Neuron (in vitro differentiated cells): ENCODE results near the gene USP22.

Source experiments
- H2AFZ ChIP-seq: one replicate; pipeline ENCODE4 v1.6.1; 2013; ENCODE audit warnings: low read depth, mild to moderate bottlenecking, inconsistent platforms, low read length, moderate library complexity
- H3K27me3 ChIP-seq: one replicate; pipeline ENCODE4 v1.6.1; 2013; ENCODE audit warnings: low read length; ENCODE audit not compliant: insufficient read depth
- H3K36me3 ChIP-seq: one replicate; pipeline ENCODE4 v1.6.1; 2013; ENCODE audit warnings: low read length; ENCODE audit not compliant: insufficient read depth
- H3K4me1 ChIP-seq: one replicate; pipeline ENCODE4 v1.6.1; 2013; ENCODE audit warnings: low read length; ENCODE audit not compliant: insufficient read depth
- H3K4me3 ChIP-seq: 2 replicates; pipeline ENCODE4 v1.5.1; 2013; ENCODE audit warnings: mild to moderate bottlenecking, low read length, moderate library complexity
- H3K9me3 ChIP-seq: one replicate; pipeline ENCODE4 v1.6.1; 2013; ENCODE audit warnings: low read length

The USP22 gene

GRCh38 chr17:20999841-21000532, 42.8 kb downstream of the USP22 start:
- Histone ChIP-seq H2AFZ (no peak overlapping the region), H3K4me3 (no peak overlapping the region), H3K36me3 (peaks cover 51% of the 10 kb centered on the region), H3K9me3 (no peaks in the 10 kb centered on the region), H3K4me1 (no peaks in the 10 kb centered on the region), H3K27me3 (no peaks in the 10 kb centered on the region)

GRCh38 chr17:20999044-20999573, 43.7 kb downstream of the USP22 start:
- Histone ChIP-seq H3K4me3 (no peak overlapping the region), H3K4me1 (no peaks in the 10 kb centered on the region), H3K9me3 (no peaks in the 10 kb centered on the region), H3K27me3 (no peaks in the 10 kb centered on the region), H3K36me3 (peaks cover 43% of the 10 kb centered on the region), H2AFZ (no peak overlapping the region)

DNA sequence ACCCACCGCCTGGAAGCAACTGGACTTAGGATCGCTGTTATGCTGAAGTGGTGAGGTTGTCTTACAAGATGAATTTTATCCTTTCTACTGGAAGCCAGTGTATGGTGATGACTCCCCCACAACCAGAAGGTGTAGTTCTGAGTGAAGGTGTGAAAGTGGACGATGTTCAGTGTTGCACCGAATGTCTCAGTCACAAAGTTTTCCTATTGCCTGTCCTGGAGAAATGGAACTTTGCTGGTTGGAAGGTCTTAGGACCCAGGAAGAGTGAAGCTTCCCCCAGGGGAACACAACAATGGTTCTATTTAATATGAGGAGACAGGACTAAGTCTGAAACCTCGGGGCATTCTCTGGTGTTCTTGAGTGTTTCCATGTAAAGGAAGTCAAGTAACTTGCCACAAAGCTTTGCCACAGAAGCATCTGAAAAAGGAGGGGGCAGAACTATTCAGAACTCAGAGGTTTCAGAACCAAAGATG, 44.2 kb downstream of the USP22 start:
- Histone ChIP-seq H3K27me3 (no peaks in the 10 kb centered on the region), H3K36me3 (peaks cover 38% of the 10 kb centered on the region), H3K9me3 (no peaks in the 10 kb centered on the region), H3K4me3 (no peak overlapping the region), H3K4me1 (no peaks in the 10 kb centered on the region), H2AFZ (no peak overlapping the region)

DNA sequence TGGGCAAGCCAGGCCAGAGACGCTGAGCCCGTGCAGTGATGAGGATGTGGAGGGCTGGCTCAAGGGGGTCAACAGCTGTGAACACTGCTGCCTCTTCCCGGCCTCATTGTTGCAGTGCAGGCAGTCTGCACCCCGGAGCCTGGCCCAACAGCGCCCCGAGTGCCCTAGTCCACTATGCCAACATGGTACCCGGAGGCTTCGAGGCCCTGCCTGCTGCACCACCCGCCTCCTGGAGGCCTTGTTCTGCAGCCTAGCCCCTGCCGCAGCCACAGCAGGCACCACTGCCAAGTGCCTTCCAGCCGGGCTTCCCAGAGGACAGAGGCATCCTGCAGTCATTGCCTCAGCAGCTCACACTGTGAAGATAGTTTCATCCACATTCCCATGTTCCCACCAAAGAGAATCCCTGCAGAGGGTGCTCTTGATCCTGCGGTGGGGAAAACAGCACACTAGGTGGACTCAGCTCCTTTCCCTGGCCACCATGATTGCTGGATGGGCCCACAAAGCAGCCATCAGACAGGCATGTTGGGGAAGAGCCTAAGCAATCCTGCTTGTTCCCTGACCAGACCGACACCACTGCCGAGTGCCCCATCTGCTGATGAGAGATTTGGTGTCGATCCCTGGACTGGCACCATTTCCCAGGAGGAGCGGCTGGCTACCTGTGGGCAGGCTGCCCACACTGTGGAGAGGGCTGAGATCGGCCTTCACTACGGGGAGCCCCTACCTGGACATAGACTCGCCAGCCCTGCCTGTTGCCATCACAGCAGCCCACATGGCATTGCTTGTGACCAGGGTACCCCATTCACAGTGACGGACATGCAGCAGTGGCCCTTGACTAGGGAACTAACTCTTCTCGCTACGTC, 44.9 kb downstream of the USP22 start:
- no peaks in the 10 kb centered on the region for H3K27me3 ChIP-seq
- H2AFZ ChIP-seq, result no peak overlapping the region
- H3K9me3 ChIP-seq, result no peaks in the 10 kb centered on the region
- H3K4me3 ChIP-seq, result no peak overlapping the region
- peaks cover 6% of the 10 kb centered on the region for H3K4me1 ChIP-seq
- H3K36me3 ChIP-seq, result peaks cover 31% of the 10 kb centered on the region

DNA sequence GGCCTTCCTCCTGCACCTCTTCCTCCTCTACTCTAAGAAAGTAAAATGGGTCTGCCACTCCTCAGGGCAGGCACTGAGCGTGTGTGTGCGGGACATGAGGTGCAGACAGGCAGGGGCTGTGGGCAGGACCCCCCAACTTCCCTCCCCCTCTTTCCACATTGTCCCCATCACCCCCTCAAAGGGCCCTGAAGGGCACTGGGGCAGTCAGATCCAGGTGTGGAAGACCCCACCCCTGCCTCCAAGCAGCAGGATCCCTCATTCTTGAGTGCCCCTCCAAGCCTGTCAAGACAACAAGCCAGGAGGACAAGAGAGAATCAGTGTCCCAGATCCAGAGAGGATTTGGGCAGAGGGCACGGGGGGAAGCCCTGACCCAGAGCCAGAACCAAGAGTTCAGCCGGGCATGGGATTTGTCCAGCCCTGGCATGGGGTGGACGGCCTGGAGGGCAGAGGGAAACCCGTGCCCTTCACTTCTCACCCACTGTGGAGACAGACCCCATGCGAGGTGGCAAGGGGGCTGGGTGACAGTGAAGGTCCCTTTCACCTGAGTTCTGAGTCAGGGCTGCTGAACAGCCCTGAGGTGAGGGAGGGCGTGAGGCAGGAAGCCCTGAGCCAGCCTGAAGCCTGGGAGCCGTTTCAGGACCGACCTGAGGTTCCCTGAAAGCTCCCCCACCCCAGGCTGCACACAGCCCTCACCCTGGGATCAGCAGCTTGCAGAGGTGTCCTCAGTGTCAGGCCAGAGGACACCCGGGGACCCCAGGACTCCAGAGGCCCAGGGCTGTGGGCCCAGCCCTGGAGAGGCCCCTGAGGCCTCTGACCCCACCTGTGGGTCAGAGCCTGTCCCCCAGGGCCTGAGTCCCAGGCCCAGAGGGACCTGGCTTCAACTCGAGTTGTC, 45.8 kb downstream of the USP22 start:
- peaks cover 21% of the 10 kb centered on the region for H3K36me3 ChIP-seq
- H3K4me3 ChIP-seq, result no peak overlapping the region
- H3K27me3 ChIP-seq, result no peaks in the 10 kb centered on the region
- no peaks in the 10 kb centered on the region for H3K9me3 ChIP-seq
- H3K4me1 ChIP-seq, result peaks cover 6% of the 10 kb centered on the region
- no peak overlapping the region for H2AFZ ChIP-seq

- H3K36me3 ChIP-seq, result peaks cover 13% of the 10 kb centered on the region
- no peaks in the 10 kb centered on the region for H3K9me3 ChIP-seq
These were observed 46.7 kb downstream of the USP22 start for GRCh38 chr17:20995873-20996723.

DNA sequence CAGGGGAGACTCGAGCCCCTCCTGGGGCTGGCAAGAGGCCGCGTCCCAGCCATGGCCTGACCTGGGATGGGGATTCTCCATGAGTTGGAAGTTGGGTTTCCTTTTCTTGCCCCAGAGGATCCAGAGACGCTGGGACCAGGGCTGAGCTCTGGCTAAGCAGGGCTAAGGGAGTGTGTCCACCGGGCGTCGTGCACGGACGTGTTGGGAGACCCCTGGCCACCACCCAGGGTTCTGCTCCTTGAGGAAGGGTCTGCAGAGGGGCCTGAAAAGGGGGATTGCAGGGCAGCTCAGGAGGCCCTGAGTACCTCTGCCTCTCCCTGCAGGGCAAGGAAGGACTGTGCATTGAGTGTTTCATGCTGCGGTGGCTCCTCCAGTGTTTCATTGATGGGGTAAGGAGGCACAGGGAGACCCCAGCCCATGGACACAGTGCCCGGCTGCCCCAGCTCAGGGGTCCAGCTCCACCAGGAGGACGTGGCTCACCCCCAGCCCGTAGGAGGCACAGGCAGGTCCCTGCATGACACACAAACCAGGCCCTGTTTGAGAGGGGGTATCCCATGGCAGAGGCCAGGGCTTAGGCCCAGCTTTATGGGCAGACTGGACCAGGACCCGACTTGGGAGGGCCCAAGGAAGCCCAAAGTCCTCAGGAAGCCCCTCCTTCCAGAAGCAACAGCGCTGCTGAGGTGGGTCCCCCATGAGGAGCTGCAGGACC, 47.5 kb downstream of the USP22 start:
- Histone ChIP-seq H2AFZ (no peak overlapping the region), H3K36me3 (peaks cover 7% of the 10 kb centered on the region), H3K4me1 (peaks cover 6% of the 10 kb centered on the region), H3K9me3 (no peaks in the 10 kb centered on the region), H3K4me3 (no peak overlapping the region), H3K27me3 (no peaks in the 10 kb centered on the region)

More at GRCh38 chr17:20995873-20996723, 46.7 kb downstream of the USP22 start:
- Histone ChIP-seq H3K4me3 (no peak overlapping the region), H3K4me1 (peaks cover 6% of the 10 kb centered on the region), H3K27me3 (no peaks in the 10 kb centered on the region), H2AFZ (no peak overlapping the region)

DNA sequence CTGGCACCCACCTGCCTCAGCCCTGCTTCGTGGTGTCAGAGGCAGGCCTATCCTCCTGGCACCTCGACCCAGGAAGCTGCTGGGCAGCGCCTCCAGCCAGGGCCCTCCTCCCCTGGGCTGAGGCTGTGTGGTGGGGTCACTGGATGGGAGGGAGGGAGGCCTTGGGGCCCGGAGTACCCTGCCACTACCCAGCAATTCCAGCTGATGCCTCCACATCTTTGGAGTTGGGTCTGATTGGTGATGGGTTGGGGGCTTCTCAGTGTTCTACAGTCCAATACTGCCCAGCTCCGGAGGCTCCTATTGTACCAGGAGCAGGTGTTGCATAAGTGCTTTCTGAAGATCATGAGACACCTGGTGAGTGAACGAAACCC, 48.0 kb downstream of the USP22 start:
- Histone ChIP-seq H3K4me1 (peaks cover 6% of the 10 kb centered on the region), H3K36me3 (peaks cover 1% of the 10 kb centered on the region), H2AFZ (no peak overlapping the region), H3K27me3 (no peaks in the 10 kb centered on the region), H3K9me3 (no peaks in the 10 kb centered on the region), H3K4me3 (no peak overlapping the region)

DNA sequence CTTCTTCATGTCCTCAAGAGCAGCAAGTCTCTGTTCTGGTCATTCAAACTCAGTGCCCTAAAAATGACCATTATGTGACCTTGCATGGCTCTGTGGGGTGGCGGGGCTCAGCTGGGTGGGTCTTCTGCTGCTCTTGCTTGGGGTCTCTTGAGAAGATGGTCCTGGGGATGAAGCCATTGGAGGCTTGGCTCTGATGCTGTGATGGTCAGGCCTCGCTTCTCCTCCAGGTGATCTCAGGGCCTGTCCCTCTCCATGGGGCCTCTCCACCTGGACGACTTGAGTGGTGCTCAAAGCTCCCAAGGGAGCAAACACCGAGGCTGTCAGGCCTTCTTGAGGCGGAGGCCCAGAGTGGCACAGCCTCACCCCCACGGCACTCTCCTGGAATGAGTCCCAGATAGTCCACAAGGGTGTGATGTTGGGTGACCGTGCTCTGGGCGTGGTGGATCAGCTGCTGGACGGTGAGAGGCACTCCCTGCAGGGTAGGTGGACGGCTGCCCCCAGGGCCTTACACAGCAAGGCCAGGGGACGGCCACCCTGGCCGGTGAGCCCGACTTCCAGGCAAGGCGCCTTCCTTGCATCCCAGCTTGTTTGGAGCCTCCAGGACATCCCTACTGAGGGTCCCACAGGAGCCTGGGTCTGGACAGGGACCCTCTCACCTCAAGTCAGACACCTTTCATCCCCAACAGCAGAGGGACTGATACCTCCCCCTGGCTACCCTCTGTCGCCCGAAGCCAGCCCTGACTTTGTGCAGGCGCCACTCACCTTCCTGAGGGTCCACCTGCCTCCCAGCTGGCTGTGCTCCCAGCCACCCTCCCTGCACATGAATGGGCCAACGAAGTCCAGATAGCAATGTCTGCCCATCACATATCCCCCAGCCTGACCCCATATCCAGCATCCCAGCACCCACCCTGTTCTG, 48.7 kb downstream of the USP22 start:
- Histone ChIP-seq H2AFZ (no peak overlapping the region), H3K36me3 (no peaks in the 10 kb centered on the region), H3K9me3 (no peaks in the 10 kb centered on the region), H3K4me1 (peaks cover 6% of the 10 kb centered on the region), H3K4me3 (no peak overlapping the region), H3K27me3 (no peaks in the 10 kb centered on the region)

DNA sequence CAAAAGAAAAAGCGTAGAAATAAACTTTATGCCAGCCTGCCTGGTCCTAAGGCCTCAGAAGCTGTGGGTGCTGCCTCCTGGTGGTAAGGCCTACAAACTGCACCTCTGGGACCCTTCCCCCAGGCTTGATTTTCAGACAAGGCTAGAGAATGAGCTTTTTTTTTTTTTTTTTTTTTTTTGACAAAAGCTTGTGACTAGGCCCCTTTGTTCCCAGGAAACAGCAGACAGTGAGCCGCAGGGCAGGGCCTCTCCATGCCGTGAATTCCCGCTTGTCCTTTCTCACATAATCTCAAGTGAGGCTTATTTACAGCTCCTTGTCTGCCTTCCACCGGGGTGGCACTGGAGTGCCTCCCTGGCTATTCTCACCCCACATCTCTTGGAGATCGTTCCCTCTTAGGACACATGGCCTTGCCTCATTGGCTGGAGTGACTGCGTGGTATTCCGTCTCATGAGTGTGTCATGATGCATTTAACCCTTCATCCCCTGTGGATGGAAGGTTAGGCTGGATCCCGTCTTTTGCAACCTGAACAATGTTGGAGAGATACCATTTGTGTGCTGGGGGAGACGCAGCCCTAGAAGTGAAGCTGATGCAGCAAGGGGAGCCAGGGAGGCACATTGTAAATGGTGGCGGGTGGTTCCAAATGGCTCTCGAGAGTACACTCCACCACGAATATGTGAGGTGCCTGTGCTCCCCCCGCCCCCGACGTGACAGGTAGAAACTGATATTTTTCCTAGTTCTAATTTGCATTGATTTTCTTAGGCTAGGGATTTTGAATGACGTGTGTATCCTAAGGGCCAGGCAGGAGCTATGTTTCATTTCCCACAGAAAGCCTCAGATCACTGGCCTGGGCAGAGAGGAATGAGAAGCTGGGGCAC, 49.6 kb downstream of the USP22 start:
- no peak overlapping the region for H3K4me3 ChIP-seq
- peaks cover 6% of the 10 kb centered on the region for H3K4me1 ChIP-seq
- peaks cover under 1% of the 10 kb centered on the region for H3K36me3 ChIP-seq
- H3K27me3 ChIP-seq, result no peaks in the 10 kb centered on the region
- no peaks in the 10 kb centered on the region for H3K9me3 ChIP-seq
- H2AFZ ChIP-seq, result no peak overlapping the region
